HepG2 (cell line): ENCODE measurements around the gene MACROD2. TPM values are rescaled to one million over a fixed set of nuclear protein-coding genes. Genes with fewer than 3 reads are reported as not detected.

Experiments
- CBFB ChIP-seq: sonication (generic); formaldehyde crosslinking; IDR thresholded peaks from 2 replicates; pipeline ENCODE4 v1.4.0; 2020; ENCODE audit warnings: missing genetic modification reagents
- CBX5 ChIP-seq: sonication (generic); formaldehyde crosslinking; IDR thresholded peaks from 2 replicates; pipeline ENCODE4 v1.4.0; 2020; ENCODE audit warnings: missing genetic modification reagents, borderline replicate concordance
- PPARG ChIP-seq: conservative IDR thresholded peaks from 2 replicates; pipeline ENCODE4 v1.6.1; 2016; ENCODE audit warnings: missing biosample characterization, missing genetic modification reagents
- RBM39 ChIP-seq: fragments of 200-400 bp; formaldehyde crosslinking; IDR thresholded peaks from one replicate; pipeline ENCODE4 v1.6.1; 2018; ENCODE audit warnings: antibody characterized with exemption, mild to moderate bottlenecking, low read depth, low read length; ENCODE audit not compliant: poor library complexity, severe bottlenecking
- TOPORS ChIP-seq: sonication (generic); formaldehyde crosslinking; IDR thresholded peaks from 2 replicates; pipeline ENCODE4 v1.8.0; 2023; ENCODE audit warnings: mild to moderate bottlenecking, missing genetic modification reagents
- polyA plus RNA-seq, 8 experiments: library from polyadenylated mRNA; depleted of rRNA in 3 of 8; stranded (reverse) in 7 of 8; unstranded in 1 of 8; fragments of >200 nt; fragmentation: Illumina TruSeq in 4 of 8; extraction: Trizol in 4 of 8; gene quantifications; 2 replicates each; pipeline versions ENCODE4 v1.2.1 to v1.2.3, GENCODE V29; 2011 to 2016; ENCODE audit warnings: low read depth in 4 of 8, missing spikeins in 1 of 8, mixed read lengths in 1 of 8; ENCODE audit not compliant: insufficient read depth in 1 of 8
- total RNA-seq, 5 experiments: library from RNA; depleted of rRNA; stranded (reverse); fragments of >200 nt; fragmentation: Illumina TruSeq; extraction: Trizol; gene quantifications; 2 replicates each; pipeline ENCODE4 v1.2.3, GENCODE V29; 2016; ENCODE audit warnings: low read depth in 1 of 5
- TF ChIP-seq, protein P1 (sequence below): sonication (generic); formaldehyde crosslinking; IDR thresholded peaks from one replicate; pipeline ENCODE4 v1.5.1; 2020; ENCODE audit warnings: mild to moderate bottlenecking, missing genetic modification reagents; ENCODE audit errors: not compliant biosample characterization
- TF ChIP-seq, protein P2 (sequence below): sonication (generic); formaldehyde crosslinking; IDR thresholded peaks from 2 replicates; pipeline ENCODE4 v1.4.0; 2020; ENCODE audit warnings: missing genetic modification reagents

The MACROD2 gene
- total and polyA plus RNA-seq, 2 of the 13 experiments (the other 11 are each of a cell fraction or from before 2014, with no cell fraction given) = 0.13 to 0.51 TPM

DNA sequence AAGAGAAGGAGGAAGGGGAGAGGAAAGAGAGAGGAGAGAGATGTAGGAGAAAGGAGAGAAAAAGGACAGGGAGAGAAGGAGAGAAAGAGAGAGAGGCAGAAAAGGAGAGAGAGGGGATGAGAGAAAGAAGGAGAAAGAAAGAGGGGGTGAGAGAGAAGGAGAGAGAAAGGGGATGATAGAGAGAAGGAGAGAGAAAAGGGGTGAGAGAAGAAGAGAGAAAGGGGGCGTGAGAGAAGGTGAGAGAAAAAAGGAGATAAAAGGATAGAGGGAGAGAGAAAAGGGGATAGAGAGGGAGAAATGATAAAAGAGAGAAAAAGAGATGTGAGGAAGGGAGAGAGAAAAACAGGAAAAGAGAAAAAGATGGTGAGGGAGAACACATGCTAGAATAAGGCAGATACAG lies 1644.5 kb downstream of the MACROD2 start (continued):
- TF ChIP-seq, protein P1, sequence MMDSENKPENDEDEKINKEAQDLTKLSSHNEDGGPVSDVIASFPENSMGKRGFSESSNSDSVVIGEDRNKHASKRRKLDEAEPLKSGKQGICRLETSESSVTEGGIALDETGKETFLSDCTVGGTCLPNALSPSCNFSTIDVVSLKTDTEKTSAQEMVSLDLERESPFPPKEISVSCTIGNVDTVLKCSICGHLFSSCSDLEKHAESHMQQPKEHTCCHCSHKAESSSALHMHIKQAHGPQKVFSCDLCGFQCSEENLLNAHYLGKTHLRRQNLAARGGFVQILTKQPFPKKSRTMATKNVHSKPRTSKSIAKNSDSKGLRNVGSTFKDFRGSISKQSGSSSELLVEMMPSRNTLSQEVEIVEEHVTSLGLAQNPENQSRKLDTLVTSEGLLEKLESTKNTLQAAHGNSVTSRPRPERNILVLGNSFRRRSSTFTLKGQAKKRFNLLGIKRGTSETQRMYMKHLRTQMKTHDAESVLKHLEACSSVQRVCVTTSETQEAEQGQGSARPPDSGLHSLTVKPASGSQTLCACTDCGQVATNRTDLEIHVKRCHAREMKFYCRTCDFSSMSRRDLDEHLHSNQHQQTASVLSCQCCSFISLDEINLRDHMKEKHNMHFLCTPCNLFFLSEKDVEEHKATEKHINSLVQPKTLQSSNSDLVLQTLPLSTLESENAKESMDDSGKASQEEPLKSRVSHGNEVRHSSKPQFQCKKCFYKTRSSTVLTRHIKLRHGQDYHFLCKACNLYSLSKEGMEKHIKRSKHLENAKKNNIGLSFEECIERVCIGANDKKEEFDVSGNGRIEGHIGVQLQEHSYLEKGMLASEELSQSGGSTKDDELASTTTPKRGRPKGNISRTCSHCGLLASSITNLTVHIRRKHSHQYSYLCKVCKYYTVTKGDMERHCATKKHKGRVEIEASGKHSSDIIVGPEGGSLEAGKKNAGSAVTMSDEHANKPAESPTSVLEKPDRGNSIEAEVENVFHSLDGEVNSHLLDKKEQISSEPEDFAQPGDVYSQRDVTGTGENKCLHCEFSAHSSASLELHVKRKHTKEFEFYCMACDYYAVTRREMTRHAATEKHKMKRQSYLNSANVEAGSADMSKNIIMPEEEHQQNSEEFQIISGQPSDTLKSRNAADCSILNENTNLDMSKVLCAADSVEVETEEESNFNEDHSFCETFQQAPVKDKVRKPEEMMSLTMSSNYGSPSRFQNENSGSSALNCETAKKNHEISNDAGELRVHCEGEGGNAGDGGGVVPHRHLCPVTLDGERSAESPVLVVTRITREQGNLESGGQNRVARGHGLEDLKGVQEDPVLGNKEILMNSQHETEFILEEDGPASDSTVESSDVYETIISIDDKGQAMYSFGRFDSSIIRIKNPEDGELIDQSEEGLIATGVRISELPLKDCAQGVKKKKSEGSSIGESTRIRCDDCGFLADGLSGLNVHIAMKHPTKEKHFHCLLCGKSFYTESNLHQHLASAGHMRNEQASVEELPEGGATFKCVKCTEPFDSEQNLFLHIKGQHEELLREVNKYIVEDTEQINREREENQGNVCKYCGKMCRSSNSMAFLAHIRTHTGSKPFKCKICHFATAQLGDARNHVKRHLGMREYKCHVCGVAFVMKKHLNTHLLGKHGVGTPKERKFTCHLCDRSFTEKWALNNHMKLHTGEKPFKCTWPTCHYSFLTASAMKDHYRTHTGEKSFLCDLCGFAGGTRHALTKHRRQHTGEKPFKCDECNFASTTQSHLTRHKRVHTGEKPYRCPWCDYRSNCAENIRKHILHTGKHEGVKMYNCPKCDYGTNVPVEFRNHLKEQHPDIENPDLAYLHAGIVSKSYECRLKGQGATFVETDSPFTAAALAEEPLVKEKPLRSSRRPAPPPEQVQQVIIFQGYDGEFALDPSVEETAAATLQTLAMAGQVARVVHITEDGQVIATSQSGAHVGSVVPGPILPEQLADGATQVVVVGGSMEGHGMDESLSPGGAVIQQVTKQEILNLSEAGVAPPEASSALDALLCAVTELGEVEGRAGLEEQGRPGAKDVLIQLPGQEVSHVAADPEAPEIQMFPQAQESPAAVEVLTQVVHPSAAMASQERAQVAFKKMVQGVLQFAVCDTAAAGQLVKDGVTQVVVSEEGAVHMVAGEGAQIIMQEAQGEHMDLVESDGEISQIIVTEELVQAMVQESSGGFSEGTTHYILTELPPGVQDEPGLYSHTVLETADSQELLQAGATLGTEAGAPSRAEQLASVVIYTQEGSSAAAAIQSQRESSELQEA = no peak
- no peak for TF ChIP-seq TOPORS (CRISPR knock-in tag)
- TF ChIP-seq, protein P2, sequence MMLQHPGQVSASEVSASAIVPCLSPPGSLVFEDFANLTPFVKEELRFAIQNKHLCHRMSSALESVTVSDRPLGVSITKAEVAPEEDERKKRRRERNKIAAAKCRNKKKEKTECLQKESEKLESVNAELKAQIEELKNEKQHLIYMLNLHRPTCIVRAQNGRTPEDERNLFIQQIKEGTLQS (CRISPR knock-in tag) = no peak
- no peak for TF ChIP-seq RBM39
- TF ChIP-seq CBFB = no peak
- no peak for TF ChIP-seq CBX5 (CRISPR knock-in tag)
- no peak for TF ChIP-seq PPARG (CRISPR knock-in tag)
- TF ChIP-seq, all 625 proteins: peak for 8
